SK-N-SH (cell line): ENCODE measurements around the gene NLGN1. TPM values are rescaled to one million over a fixed set of nuclear protein-coding genes. Genes with fewer than 3 reads are reported as not detected.

Experiments
- CTCF ChIA-PET: fragments of 300-600, 350-600 bp; formaldehyde crosslinking; extraction: SDS; loops from one replicate; lab custom pipeline; 2021; lab: Yijun Ruan, JAX
- POLR2A ChIA-PET: fragments of 350-600 bp; sonication (Branson Sonifier 250); formaldehyde crosslinking; extraction: SDS; loops from one replicate; lab custom pipeline; 2020; ENCODE audit warnings: antibody characterized with exemption, inconsistent platforms; lab: Yijun Ruan, JAX
- DNase-seq: peaks from one replicate; pipeline ENCODE4 v3.0.0; 2012
- H2AFZ ChIP-seq: fragments of 200-600 bp; sonication (generic); 2 replicates; pipeline ENCODE4 v1.8.1; 2016; ENCODE audit warnings: antibody characterized with exemption, mild to moderate bottlenecking, low read depth
- H3F3A ChIP-seq: fragments of 200-600 bp; sonication (generic); replicated peaks from 2 replicates; pipeline ENCODE3; 2016; ENCODE audit warnings: antibody characterized with exemption, mild to moderate bottlenecking; ENCODE audit not compliant: insufficient read depth
- H3K27ac ChIP-seq, 2 experiments: fragments of 200-500 bp in 1 of 2; fragments of 200-600 bp in 1 of 2; sonication (Bioruptor generic) in 1 of 2; sonication (generic), shearing (Covaris generic) in 1 of 2; 2 replicates each; pipeline versions ENCODE4 v1.5.1 to v1.6.1; 2014 to 2016; ENCODE audit warnings: low read depth in 2 of 2, inconsistent platforms in 1 of 2, low read length in 1 of 2, mild to moderate bottlenecking in 1 of 2, mixed read lengths in 1 of 2
- H3K27me3 ChIP-seq: fragments of 200-600 bp; sonication (generic), shearing (Covaris generic); 2 replicates; pipeline ENCODE4 v1.6.1; 2016; ENCODE audit warnings: mixed run types; ENCODE audit not compliant: insufficient read depth
- H3K36me3 ChIP-seq, 2 experiments: fragments of 200-500 bp in 1 of 2; fragments of 200-600 bp in 1 of 2; sonication (Bioruptor generic) in 1 of 2; sonication (generic) in 1 of 2; replicated peaks in 1 of 2; 2 replicates each; pipeline versions ENCODE3 to v1.5.1; 2014 to 2016; ENCODE audit warnings: low read length in 1 of 2, mild to moderate bottlenecking in 1 of 2; ENCODE audit not compliant: insufficient read depth in 2 of 2, control insufficient read depth in 1 of 2
- H3K4me1 ChIP-seq, 2 experiments: fragments of 200-500 bp in 1 of 2; fragments of 200-600 bp in 1 of 2; sonication (Bioruptor generic) in 1 of 2; sonication (generic), shearing (Covaris generic) in 1 of 2; 2 replicates each; pipeline versions ENCODE4 v1.5.1 to v1.6.1; 2014 to 2016; ENCODE audit warnings: low read depth in 1 of 2, low read length in 1 of 2, mixed run types in 1 of 2; ENCODE audit not compliant: insufficient read depth in 2 of 2, control insufficient read depth in 1 of 2
- H3K4me2 ChIP-seq: fragments of 200-600 bp; sonication (generic), shearing (Covaris generic); 2 replicates; pipeline ENCODE4 v1.6.1; 2017; ENCODE audit warnings: mixed run types
- H3K4me3 ChIP-seq, 2 experiments: fragments of 200-500 bp in 1 of 2; fragments of 200-600 bp in 1 of 2; sonication (Bioruptor generic) in 1 of 2; sonication (generic), shearing (Covaris generic) in 1 of 2; 2 replicates each; pipeline versions ENCODE4 v1.5.1 to v1.8.1; 2014 to 2016; ENCODE audit warnings: low read depth in 2 of 2, inconsistent platforms in 1 of 2, low read length in 1 of 2, mild to moderate bottlenecking in 1 of 2, mixed read lengths in 1 of 2, moderate library complexity in 1 of 2
- H3K79me2 ChIP-seq: fragments of 200-600 bp; sonication (generic); 2 replicates; pipeline ENCODE4 v1.8.1; 2017; ENCODE audit warnings: mild to moderate bottlenecking; ENCODE audit not compliant: insufficient read depth
- H3K9ac ChIP-seq: fragments of 200-600 bp; sonication (generic); 2 replicates; pipeline ENCODE4 v1.6.1; 2017; ENCODE audit warnings: mixed run types
- H3K9me2 ChIP-seq: fragments of 200-600 bp; sonication (generic); 2 replicates; pipeline ENCODE4 v1.6.1; 2017; ENCODE audit warnings: mixed run types
- H3K9me3 ChIP-seq: fragments of 200-600 bp; sonication (generic); 2 replicates; pipeline ENCODE4 v1.6.1; 2017; ENCODE audit warnings: mixed run types, mild to moderate bottlenecking, moderate library complexity
- H4K20me1 ChIP-seq: fragments of 200-600 bp; sonication (generic); 2 replicates; pipeline ENCODE4 v1.6.1; 2017; ENCODE audit warnings: mild to moderate bottlenecking, mixed run types; ENCODE audit not compliant: insufficient read depth
- CHD2 ChIP-seq: fragments of 150-350 bp; IDR thresholded peaks from 2 replicates; pipeline ENCODE4 v1.6.1; 2018; ENCODE audit warnings: low read length; ENCODE audit not compliant: partially characterized antibody
- EP300 ChIP-seq, 2 experiments: IDR thresholded peaks; 2 replicates each; pipeline versions ENCODE4 v1.4.0 to v1.6.1; 2012; ENCODE audit warnings: borderline replicate concordance in 1 of 2, low read depth in 1 of 2, low read length in 1 of 2
- EZH2phosphoT487 ChIP-seq: fragments of 200-600 bp; sonication (generic); IDR thresholded peaks from 2 replicates; pipeline ENCODE4 v1.6.1; 2017; ENCODE audit warnings: low read depth, mixed run types, mild to moderate bottlenecking, antibody characterized with exemption, moderate library complexity, borderline replicate concordance
- FOSL2 ChIP-seq: IDR thresholded peaks from 2 replicates; pipeline ENCODE4 v1.4.0; 2012; ENCODE audit warnings: low read depth, mild to moderate bottlenecking, moderate library complexity, borderline replicate concordance
- FOXJ3 ChIP-seq: sonication (generic); formaldehyde crosslinking; IDR thresholded peaks from 2 replicates; pipeline ENCODE4 v1.5.1; 2020; ENCODE audit warnings: mild to moderate bottlenecking, missing genetic modification reagents
- GATA2 ChIP-seq: sonication (generic); formaldehyde crosslinking; IDR thresholded peaks from 2 replicates; pipeline ENCODE4 v1.5.0; 2020; ENCODE audit warnings: mild to moderate bottlenecking, missing genetic modification reagents
- JUND ChIP-seq: IDR thresholded peaks from 2 replicates; pipeline ENCODE4 v1.4.0; 2012
- MAX ChIP-seq: IDR thresholded peaks from 2 replicates; pipeline ENCODE4 v1.4.0; 2012; ENCODE audit warnings: low read depth
- MXI1 ChIP-seq: IDR thresholded peaks from 2 replicates; pipeline ENCODE4 v1.6.1; 2012; ENCODE audit warnings: mild to moderate bottlenecking, low read depth, low read length, improper control_type of control experiment
- NFIC ChIP-seq: IDR thresholded peaks from 2 replicates; pipeline ENCODE4 v1.4.0; 2012; ENCODE audit warnings: borderline replicate concordance
- NRF1 ChIP-seq: IDR thresholded peaks from 2 replicates; pipeline ENCODE4 v1.6.1; 2012; ENCODE audit warnings: low read depth, mild to moderate bottlenecking, low read length
- PBX3 ChIP-seq: IDR thresholded peaks from 2 replicates; pipeline ENCODE4; 2012
- POLR2AphosphoS5 ChIP-seq: IDR thresholded peaks from 2 replicates; pipeline ENCODE4 v1.6.1; 2012; ENCODE audit warnings: low read depth, low read length
- RXRA ChIP-seq: IDR thresholded peaks from 2 replicates; pipeline ENCODE4 v1.4.0; 2012; ENCODE audit warnings: low read depth, mild to moderate bottlenecking, borderline replicate concordance
- SIN3A ChIP-seq: IDR thresholded peaks from 2 replicates; pipeline ENCODE4 v1.6.1; 2012; ENCODE audit warnings: low read depth, mild to moderate bottlenecking, low read length, moderate library complexity, borderline replicate concordance
- TAF1 ChIP-seq: IDR thresholded peaks from 2 replicates; pipeline ENCODE4 v1.6.1; 2012; ENCODE audit warnings: low read depth, mild to moderate bottlenecking, low read length, moderate library complexity, borderline replicate concordance
- USF1 ChIP-seq: IDR thresholded peaks from 2 replicates; pipeline ENCODE4 v1.4.0; 2012; ENCODE audit warnings: low read depth, borderline replicate concordance
- YY1 ChIP-seq: IDR thresholded peaks from 2 replicates; pipeline ENCODE4 v1.4.0; 2012; ENCODE audit warnings: low read depth, mild to moderate bottlenecking
- ZBTB33 ChIP-seq: IDR thresholded peaks from 2 replicates; pipeline ENCODE4 v1.4.0; 2012; ENCODE audit warnings: low read depth, borderline replicate concordance
- WGBS: methylation state at CpG from one replicate; pipeline ENCODE4 v1.1.6; 2017; ENCODE audit warnings: low lambda C conversion rate; 5-methylcytosine and 5-hydroxymethylcytosine counted together
- polyA plus RNA-seq, 3 experiments: library from polyadenylated mRNA; depleted of rRNA; stranded (reverse); fragments of >200 nt; gene quantifications; 2 replicates each; pipeline ENCODE4 v1.2.3, GENCODE V29; 2012

Gene NLGN1
- polyA plus RNA-seq, 1 of the 3 experiments (the other 2 are of a cell fraction): 1.5 TPM

- TF ChIP-seq MAX (no peak), POLR2AphosphoS5 (no peak), NFIC (no peak), GATA2 (no peak), FOXJ3 (CRISPR knock-in tag) (no peak), JUND (no peak), RXRA (no peak), ZBTB33 (no peak), MXI1 (no peak), NRF1 (no peak), CHD2 (no peak), YY1 (no peak), EZH2phosphoT487 (no peak), USF1 (no peak), PBX3 (no peak), SIN3A (no peak), TAF1 (no peak), FOSL2 (no peak), EP300 (IDR thresholded peaks at IDR 0.05; ENCODE audit: borderline replicate concordance in 1 of 2, low read depth in 1 of 2, low read length in 1 of 2) (no peak)
- Histone ChIP-seq H3K36me3 (no peaks in the 10 kb centered on the region), H3K9ac (no peak overlapping the region), H3K9me2 (no peaks in the 10 kb centered on the region), H3K27me3 (no peaks in the 10 kb centered on the region), H3K4me2 (no peak overlapping the region), H3K4me3 (no peak overlapping the region), H2AFZ (no peak overlapping the region), H3F3A (peaks cover 19% of the 10 kb centered on the region), H3K4me1 (peaks cover 0 to 11% of the 10 kb centered on the region in 2 experiments; a peak in 1 of 4 replicates), H3K27ac (no peak overlapping the region; a peak in 1 of 4 replicates), H3K9me3 (no peaks in the 10 kb centered on the region), H3K79me2 (no peaks in the 10 kb centered on the region), H4K20me1 (no peaks in the 10 kb centered on the region)
- no peak for DNase-seq
- CTCF ChIA-PET: no interaction called here
- POLR2A ChIA-PET: no interaction called here
- 75% methylated on average over 6 of the region's 6 CpGs for WGBS
These were observed 933.7 kb downstream of the NLGN1 start for GRCh38 chr3:174331095-174331800.
